ENCODE results near the gene ADORA2A.

Gene ADORA2A

DNA sequence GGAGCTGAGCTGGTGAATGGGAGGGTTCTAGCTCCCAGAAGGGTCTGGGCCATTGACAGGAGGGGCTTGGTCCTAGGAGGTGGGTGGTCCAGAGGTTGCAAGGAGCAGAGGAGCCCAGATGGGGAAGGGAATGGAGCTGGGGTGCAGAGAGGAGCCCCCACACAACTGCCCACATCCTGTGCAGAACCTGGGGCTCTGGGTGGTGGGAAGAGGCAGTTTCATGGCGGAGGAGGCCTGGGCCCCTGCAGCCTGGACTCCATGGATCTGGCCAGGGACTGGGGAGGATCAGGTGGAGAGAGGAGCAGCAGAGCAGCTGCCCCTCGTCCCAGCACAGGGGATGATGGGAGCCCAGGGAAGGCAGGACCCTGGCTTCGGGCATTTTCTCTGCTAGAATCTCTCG, 963 bp upstream of the ADORA2A start:
- Mint-ChIP-seq H3K36me3 (ENCODE audit: insufficient read depth) (peaks cover 29% of the 10 kb centered on the region), H3K4me1 (ENCODE audit: low read depth in 2 of 2) (peaks cover 49 to 54% of the 10 kb centered on the region in 2 donors), H3K9me3 (no peaks in the 10 kb centered on the region), H3K27me3 (no peaks in the 10 kb centered on the region), H3K4me3 (peak overlapping the region; percentile 86 to 89), H3K27ac (peak overlapping the region; percentile 96 to 98)
- DNase-seq = no peak
- no peak for ATAC-seq (replicated peaks)

DNA sequence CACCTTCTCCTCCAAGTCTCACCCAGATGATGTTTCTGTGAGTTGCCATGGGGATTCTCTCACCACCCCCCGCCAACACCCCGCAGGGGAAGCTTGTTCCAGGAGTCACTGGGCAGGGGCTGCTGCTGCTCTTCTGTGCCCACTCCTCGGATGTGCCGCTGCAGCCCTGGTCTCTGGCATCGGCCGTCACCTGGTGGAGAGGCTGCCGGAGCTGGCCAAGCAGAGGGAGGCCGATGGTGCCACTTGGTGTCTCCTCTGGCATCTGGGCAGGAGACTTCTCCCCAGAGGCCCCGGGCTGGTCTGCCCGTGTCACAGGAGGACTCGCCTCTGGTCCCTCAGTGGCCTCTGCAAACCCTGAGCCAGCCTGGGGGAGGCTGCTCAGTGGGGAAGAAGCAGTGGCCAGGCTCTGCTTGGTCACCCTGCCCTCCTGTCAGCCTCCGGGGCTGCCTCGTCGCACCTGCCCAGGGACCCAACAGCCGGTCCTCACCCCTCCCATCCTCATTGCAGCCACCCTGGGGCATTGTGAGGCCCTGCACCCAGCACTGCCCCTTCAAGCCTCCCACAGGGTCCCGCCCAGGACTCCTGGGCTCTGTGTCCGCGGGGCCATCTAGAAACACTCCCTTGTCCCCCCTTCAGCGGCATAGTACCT, 424 bp upstream of the ADORA2A start:
- ATAC-seq (replicated peaks) (no peak), DNase-seq (peak in 1 of 3 experiments; percentile 32)
- peaks cover 29% of the 10 kb centered on the region for H3K36me3 Mint-ChIP-seq (ENCODE audit: insufficient read depth)
- peak overlapping the region; percentile 86 to 89 for H3K4me3 Mint-ChIP-seq
- no peaks in the 10 kb centered on the region for H3K27me3 Mint-ChIP-seq
- H3K4me1 Mint-ChIP-seq (ENCODE audit: low read depth in 2 of 2) = peaks cover 53 to 56% of the 10 kb centered on the region in 2 donors
- H3K9me3 Mint-ChIP-seq = no peaks in the 10 kb centered on the region
- H3K27ac Mint-ChIP-seq = peak overlapping the region; percentile 96 to 98

DNA sequence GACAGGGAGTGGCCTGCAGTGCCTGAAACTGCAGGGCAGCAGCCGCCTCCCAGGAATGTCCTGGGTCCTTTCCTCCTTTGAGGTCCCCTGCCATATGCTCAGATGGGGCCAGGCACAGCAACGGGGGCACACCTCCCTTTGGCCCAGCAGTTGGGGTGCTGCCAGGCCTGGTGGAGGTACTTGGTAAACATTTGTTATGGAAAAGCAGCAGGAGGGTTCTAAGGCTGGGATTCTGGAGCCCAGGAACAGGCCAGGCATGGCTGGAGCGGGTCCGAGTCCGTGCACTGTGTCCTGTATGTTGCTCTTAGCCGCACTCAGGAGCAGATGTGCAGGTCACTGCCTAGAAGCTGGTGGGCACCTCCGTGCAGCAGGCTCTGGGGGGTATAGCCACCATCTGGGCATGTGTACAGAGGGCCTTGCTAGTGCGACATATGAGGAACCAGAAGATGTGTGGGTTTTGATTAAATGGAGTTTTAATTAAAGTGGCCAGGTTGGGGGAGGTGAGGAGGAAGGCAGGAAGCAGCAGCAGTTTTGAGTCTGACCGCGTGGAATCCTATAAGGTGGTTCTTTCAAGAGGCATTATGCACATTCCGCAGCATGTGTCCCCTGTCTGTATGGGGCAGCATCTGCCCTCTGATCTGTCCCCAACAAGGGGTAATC, 1.5 kb downstream of the ADORA2A start:
- Mint-ChIP-seq H3K27ac (peak overlapping the region; percentile 96 to 98), H3K27me3 (no peaks in the 10 kb centered on the region), H3K4me1 (ENCODE audit: low read depth in 2 of 2) (peaks cover 66% of the 10 kb centered on the region in 2 donors), H3K9me3 (no peaks in the 10 kb centered on the region), H3K36me3 (ENCODE audit: insufficient read depth) (peaks cover 25% of the 10 kb centered on the region), H3K4me3 (peak overlapping the region; percentile 86 to 89)
- DNase-seq = no peak
- no peak for ATAC-seq (replicated peaks)

DNA sequence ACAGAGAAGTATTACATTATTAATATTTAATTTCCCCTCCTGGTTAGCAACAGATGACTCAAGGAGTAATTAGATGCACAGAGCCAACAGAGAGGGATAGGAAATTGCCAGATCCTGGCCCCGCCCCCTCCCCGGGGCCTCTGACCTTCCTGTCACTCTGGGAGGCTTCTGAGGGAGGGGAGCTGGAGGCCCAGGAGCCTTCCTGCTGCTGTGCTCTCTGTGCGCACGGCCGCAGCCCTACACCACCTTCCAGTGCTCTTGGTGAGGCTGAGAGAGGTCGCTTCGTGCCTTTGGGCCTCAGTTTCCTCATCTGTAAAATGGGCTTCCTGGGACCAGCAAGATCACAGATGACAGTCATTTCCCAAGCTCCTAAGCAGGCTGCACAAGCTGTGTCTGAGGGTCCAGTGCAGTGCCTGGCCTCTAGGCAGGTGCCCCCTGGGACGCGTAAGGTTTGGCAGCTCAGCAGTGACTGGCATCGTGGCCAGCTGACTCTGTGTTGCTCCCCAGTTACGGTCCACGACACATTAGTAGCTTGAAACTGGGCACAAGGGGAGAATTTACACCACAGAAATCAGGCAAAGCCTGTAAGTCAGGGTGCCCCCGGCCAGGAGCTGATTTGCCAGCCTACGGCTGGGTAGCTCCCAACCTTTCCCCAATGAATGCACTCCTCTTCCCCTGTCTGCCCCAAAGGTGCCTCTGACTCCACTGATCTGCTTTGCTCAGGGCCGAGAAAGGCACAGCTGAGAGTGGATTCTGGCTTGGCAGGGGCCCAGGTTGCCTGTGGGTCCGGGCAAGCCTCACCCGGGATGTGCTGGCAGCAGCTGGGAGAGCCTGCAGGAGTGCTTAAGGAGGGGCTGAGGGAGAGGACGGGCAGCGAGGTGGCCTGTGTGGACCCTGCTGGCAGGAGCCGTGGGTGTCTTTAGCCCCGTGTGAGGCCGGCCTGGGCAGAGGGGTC, 2.3 kb downstream of the ADORA2A start:
- Mint-ChIP-seq H3K4me1 (ENCODE audit: low read depth in 2 of 2) (peaks cover 71 to 74% of the 10 kb centered on the region in 2 donors), H3K36me3 (ENCODE audit: insufficient read depth) (peaks cover 33% of the 10 kb centered on the region), H3K4me3 (peak overlapping the region; percentile 86 to 89), H3K27me3 (no peaks in the 10 kb centered on the region), H3K27ac (peak overlapping the region; percentile 96 to 98), H3K9me3 (no peaks in the 10 kb centered on the region)
- ATAC-seq (replicated peaks) = no peak
- peak in 2 of 3 experiments; percentile 24 to 29 for DNase-seq

DNA sequence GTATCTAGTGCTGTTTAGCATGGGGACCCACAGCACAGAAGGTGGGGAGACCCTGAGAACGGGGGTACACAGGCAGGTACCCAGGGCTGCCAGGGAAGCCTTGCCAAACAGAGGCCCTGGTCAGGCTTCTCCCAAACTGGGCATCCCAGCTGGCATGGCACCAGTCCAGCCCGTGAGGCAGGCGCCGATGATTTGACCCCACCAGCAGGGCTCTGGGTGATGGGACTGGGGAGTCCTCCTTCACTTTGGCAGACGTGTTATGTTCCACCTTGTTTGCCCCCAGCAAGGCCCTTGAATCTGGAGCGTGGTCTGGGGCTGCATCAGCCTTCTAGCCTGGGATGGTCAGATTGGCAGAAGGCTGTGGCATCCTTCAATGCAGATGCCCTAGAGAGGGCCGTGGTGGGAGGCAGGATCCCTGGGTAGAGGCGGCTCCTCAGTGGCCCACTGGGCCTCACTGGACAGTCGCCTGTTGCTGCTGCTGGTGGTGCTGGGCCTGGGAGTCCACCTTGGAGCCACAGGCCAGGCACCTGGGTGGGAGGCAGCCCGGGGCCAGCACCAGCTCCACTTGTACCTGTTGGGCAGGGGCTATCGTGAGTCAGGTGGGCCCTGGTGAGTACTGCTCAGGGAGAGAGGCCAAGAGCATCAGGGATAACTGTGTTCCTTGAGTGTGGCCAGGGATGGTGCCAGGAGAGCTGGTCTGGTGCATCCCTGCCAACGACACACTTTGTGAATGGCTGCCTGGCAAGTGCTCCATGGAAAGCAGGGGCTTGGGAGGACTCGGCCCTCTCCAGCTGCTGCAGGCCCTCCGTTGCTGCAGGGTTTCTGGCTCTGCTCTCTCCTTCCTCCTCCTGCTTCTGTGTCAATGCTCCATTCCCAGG, 3.3 kb downstream of the ADORA2A start:
- H3K36me3 Mint-ChIP-seq (ENCODE audit: insufficient read depth) = peaks cover 32% of the 10 kb centered on the region
- H3K27ac Mint-ChIP-seq = peak overlapping the region; percentile 96 to 98
- H3K27me3 Mint-ChIP-seq = no peaks in the 10 kb centered on the region
- peaks cover 75 to 78% of the 10 kb centered on the region in 2 donors for H3K4me1 Mint-ChIP-seq (ENCODE audit: low read depth in 2 of 2)
- no peak for ATAC-seq (replicated peaks)
- no peak for DNase-seq
- H3K4me3 Mint-ChIP-seq = peak overlapping the region; percentile 86 to 89
- H3K9me3 Mint-ChIP-seq = no peaks in the 10 kb centered on the region

DNA sequence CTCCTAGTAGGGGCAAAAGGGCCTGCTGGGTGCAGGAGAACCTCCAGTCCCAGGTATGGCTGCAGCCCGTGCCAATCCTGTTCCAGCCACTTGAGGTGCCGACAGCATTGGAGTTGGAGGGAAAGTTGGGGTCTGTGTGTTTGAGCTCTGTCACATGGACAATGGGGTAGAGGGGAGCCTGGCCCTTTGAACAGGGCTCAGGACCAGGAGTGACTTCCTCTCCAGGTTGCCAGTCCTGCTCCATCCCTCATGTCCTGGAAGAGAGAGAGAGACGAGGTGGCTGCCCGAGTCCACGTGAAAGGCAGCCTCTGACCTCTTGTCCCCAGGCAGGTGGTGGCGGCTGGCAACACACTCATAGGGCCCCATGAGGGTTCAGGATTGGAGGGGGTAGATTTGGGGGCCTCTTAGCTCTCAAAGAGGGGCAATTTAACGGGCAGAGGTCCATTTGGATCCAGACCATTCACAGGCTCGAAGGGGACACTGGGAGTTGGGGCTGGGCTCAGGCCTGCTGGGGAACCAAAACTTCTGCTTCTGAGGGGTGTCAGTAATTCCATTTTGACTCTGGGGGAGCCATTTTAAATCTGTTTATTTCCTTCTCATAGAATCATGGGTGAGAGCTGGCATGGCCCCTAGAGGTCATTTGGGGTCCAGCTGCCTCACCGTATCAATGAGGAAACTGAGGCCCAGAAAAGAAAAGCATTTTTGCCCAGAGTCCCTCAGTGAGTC, 4.1 kb downstream of the ADORA2A start:
- Mint-ChIP-seq H3K36me3 (ENCODE audit: insufficient read depth) (peaks cover 34% of the 10 kb centered on the region), H3K4me1 (ENCODE audit: low read depth in 2 of 2) (peaks cover 69 to 75% of the 10 kb centered on the region in 2 donors), H3K27me3 (no peaks in the 10 kb centered on the region), H3K9me3 (no peaks in the 10 kb centered on the region), H3K27ac (peak overlapping the region; percentile 93 to 96), H3K4me3 (peak overlapping the region; percentile 47 to 53)
- DNase-seq = no peak
- no peak for ATAC-seq (replicated peaks)

DNA sequence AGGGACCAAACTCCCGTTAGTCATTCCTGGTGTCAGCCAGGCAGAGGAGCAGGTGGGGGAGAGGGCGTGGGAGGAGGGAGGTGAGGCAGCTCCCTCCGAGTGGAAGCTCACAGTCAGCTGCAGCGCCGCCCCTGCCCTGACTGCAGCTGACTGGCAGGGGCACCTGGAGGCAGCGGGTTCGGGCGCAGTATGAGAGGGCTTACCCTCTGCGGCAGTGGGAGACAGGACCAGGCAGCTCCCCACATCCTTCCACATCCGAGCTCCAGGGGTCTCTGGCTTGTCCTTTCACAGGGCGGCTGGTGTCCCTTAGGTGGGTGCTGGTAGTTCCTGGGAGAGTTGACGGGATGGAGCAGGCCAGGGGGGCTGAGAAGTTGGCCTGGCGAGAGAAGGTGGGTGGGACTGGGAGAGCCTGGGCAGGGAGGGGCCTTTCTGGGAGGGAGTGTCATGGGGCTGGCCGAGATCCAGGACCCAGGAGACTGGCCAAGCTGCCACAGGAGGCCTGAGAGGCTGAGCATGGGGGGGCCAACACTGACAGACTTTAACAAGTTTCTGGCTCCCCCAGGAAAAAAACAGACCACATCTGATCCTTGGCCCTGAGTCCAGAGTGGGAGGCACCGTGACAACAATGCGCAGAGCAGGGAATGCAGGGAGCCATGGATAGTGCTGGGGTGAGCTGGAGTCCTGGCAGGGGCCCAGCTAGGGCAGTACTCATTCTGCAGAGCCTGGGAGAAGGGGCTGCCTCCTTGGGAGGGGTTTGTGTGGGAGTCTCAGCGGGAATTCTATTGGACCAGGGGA, 4.9 kb downstream of the ADORA2A start:
- H3K27me3 Mint-ChIP-seq = no peaks in the 10 kb centered on the region
- H3K36me3 Mint-ChIP-seq (ENCODE audit: insufficient read depth) = peaks cover 33% of the 10 kb centered on the region
- ATAC-seq (replicated peaks) (no peak), DNase-seq (no peak)
- peak overlapping the region; percentile 47 to 53 for H3K4me3 Mint-ChIP-seq
- H3K4me1 Mint-ChIP-seq (ENCODE audit: low read depth in 2 of 2) = peaks cover 61 to 72% of the 10 kb centered on the region in 2 donors
- peak overlapping the region; percentile 93 to 96 for H3K27ac Mint-ChIP-seq
- no peaks in the 10 kb centered on the region for H3K9me3 Mint-ChIP-seq

DNA sequence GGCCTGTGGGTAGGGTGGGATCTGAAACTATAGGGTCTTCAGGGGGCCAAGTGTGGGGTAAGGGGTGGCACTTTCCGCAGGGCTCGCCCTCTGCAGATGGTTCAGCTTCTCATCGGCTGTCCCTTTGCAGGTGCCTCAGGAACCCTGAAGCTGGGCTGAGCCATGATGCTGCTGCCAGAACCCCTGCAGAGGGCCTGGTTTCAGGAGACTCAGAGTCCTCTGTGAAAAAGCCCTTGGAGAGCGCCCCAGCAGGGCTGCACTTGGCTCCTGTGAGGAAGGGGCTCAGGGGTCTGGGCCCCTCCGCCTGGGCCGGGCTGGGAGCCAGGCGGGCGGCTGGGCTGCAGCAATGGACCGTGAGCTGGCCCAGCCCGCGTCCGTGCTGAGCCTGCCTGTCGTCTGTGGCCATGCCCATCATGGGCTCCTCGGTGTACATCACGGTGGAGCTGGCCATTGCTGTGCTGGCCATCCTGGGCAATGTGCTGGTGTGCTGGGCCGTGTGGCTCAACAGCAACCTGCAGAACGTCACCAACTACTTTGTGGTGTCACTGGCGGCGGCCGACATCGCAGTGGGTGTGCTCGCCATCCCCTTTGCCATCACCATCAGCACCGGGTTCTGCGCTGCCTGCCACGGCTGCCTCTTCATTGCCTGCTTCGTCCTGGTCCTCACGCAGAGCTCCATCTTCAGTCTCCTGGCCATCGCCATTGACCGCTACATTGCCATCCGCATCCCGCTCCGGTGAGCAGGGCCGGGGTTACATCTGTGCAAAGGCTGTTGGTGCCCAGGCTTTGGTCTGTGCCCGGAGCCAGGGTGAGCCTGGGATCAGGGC, 5.8 kb downstream of the ADORA2A start:
- ATAC-seq (replicated peaks) (no peak), DNase-seq (no peak)
- peaks cover 65 to 71% of the 10 kb centered on the region in 2 donors for H3K4me1 Mint-ChIP-seq (ENCODE audit: low read depth in 2 of 2)
- H3K36me3 Mint-ChIP-seq (ENCODE audit: insufficient read depth) = peaks cover 29% of the 10 kb centered on the region
- H3K4me3 Mint-ChIP-seq = peak overlapping the region; percentile 61 to 62
- H3K27ac Mint-ChIP-seq = peak overlapping the region; percentile 93 to 96
- H3K27me3 Mint-ChIP-seq = no peaks in the 10 kb centered on the region
- no peaks in the 10 kb centered on the region for H3K9me3 Mint-ChIP-seq

DNA sequence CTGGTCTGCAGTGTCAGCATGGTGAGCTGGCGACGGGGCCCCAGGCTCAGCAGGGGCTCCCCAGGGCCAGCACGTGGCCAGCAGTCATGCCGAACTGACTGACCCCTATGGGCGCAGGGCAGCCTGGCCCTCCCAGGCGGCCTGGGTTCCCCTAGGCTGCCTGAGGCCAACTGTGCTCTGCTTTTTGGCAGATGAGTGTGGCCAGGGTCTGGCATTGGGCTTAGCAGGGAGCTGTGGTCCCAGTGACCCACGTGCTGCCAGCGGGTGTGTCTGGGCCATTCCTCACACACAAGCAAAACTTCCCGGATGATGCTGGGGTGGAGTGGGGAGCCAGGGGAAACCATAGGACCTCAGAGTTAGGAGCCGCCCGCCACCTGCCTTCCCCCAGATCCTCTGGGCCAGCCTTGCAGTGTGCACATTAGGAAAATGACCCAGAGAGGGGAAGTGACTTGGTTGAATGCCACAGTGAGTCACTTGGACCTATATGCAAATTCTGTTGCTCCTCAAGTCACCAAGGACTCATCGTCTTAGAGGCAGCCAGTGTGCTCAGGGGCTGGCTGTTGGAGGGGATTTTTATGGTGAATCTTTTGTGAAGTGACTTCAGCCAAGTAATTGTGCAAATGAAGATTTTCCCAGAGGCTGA, 6.5 kb downstream of the ADORA2A start:
- peak overlapping the region; percentile 88 to 95 for H3K27ac Mint-ChIP-seq
- H3K4me1 Mint-ChIP-seq (ENCODE audit: low read depth in 2 of 2) = peaks cover 58 to 64% of the 10 kb centered on the region in 2 donors
- peak overlapping the region; percentile 61 to 62 for H3K4me3 Mint-ChIP-seq
- peaks cover 27% of the 10 kb centered on the region for H3K36me3 Mint-ChIP-seq (ENCODE audit: insufficient read depth)
- H3K27me3 Mint-ChIP-seq = no peaks in the 10 kb centered on the region
- peak; percentile 55 for ATAC-seq (replicated peaks)
- H3K9me3 Mint-ChIP-seq = no peaks in the 10 kb centered on the region
- no peak for DNase-seq

DNA sequence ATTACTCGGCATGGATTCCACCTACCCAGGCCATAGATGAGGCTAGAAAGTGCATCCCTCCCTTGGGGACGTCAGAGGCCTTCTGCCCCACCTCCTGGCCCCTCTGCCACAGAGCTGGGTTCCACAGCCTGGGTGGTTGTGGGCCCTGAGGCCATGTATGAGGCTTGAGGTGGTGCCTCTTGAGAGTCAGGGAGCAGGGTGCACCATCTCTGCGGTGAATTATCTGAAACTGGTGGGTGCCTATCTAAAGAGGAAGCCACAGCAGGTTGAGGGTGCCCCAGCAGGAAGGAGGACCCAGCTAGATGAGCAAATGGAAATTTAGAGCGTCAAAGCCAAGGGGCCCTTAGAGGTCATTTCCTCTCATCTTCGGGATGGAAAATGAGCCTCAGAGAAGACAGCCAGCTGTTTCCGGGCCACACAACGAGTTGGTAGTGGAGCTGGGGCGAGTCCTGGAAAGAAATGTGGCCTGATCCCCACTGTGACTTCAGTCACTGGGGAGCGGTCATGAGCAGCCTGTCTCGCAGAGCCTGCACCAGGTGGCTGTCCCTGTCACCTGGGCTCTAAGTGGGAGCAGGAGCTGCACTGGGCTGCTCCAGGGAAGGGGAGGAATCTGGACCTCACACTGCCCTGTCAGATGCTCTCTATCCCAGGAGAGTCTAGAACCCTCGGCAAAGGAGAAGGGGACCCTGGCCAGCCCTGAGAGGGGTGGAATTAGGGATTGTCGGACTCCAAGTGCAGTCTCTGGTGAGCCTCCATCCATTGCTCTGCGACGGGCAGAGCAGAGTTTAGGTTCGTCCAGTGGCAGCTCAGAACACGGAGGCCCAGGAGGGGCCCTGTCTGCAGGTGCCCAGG, 7.3 kb downstream of the ADORA2A start:
- Mint-ChIP-seq H3K9me3 (no peaks in the 10 kb centered on the region), H3K4me1 (ENCODE audit: low read depth in 2 of 2) (peaks cover 55 to 60% of the 10 kb centered on the region in 2 donors), H3K27me3 (no peaks in the 10 kb centered on the region), H3K36me3 (ENCODE audit: insufficient read depth) (peaks cover 34% of the 10 kb centered on the region), H3K4me3 (peak overlapping the region; percentile 61 to 62), H3K27ac (peak overlapping the region; percentile 88 to 95)
- DNase-seq (peak; percentile 70 to 78 (median 78)), ATAC-seq (replicated peaks) (peak; percentile 92)

All from effector memory CD8-positive, alpha-beta T cell (primary cell).